ENCODE data around the gene MTMR8. TPM values are rescaled to one million over a fixed set of nuclear protein-coding genes. Genes with fewer than 3 reads are reported as not detected.
"Not testable (repeated sequence)": the region's sequence is repeated elsewhere in the genome, so short reads cannot be mapped to it uniquely, and the experiment has no call there.

MTMR8 gene
- total and polyA plus RNA-seq, 3 donors from 2014 or later = 0.47 to 3.0 (median 2.7) TPM

GRCh38 chrX:64389489-64389888 is 5.8 kb downstream of the MTMR8 start:
- Histone ChIP-seq H3K27me3 (no peaks in the 10 kb centered on the region), H3K4me1 (no peaks in the 10 kb centered on the region), H3K27ac (no peak overlapping the region), H3K4me3 (no peak overlapping the region), H3K36me3 (ENCODE audit: low read depth, missing control alignments) (no peaks in the 10 kb centered on the region), H3K9me3 (no peaks in the 10 kb centered on the region)
- intact Hi-C loops (cut with DNase I; ENCODE audit: low total_unique reads) = no loop called here
- TF ChIP-seq POLR2A (IDR thresholded peaks at IDR 0.05) (no peak), CTCF (IDR thresholded peaks at IDR 0.05) (no peak)
- no peak for DNase-seq

GRCh38 chrX:64380789-64381188 is 14.5 kb downstream of the MTMR8 start:
- H3K4me1 ChIP-seq; intact Hi-C loops (cut with DNase I; ENCODE audit: low total_unique reads); H3K36me3 ChIP-seq (ENCODE audit: low read depth, missing control alignments); DNase-seq; H3K4me3 ChIP-seq; H3K27ac ChIP-seq; H3K27me3 ChIP-seq; H3K9me3 ChIP-seq: not testable (repeated sequence)
- WGBS, 2 donors = 94 to 100% methylated on average over 4 of the region's 4 CpGs

GRCh38 chrX:64379924-64380323 is 15.3 kb downstream of the MTMR8 start:
- intact Hi-C loops (cut with DNase I; ENCODE audit: low total_unique reads) = no loop called here
- 60 to 80% methylated on average over 1 of the region's 1 CpG for WGBS, 2 donors
- Histone ChIP-seq H3K36me3 (ENCODE audit: low read depth, missing control alignments) (no peaks in the 10 kb centered on the region), H3K4me3 (no peak overlapping the region), H3K27me3 (no peaks in the 10 kb centered on the region), H3K27ac (no peak overlapping the region), H3K4me1 (no peaks in the 10 kb centered on the region), H3K9me3 (no peaks in the 10 kb centered on the region)
- TF ChIP-seq CTCF (IDR thresholded peaks at IDR 0.05) (no peak), POLR2A (IDR thresholded peaks at IDR 0.05) (no peak)
- DNase-seq = no peak

GRCh38 chrX:64377753-64378152 is 17.5 kb downstream of the MTMR8 start:
- DNase-seq = no peak
- 74 to 88% methylated on average over 3 of the region's 3 CpGs for WGBS, 2 donors
- H3K4me3 ChIP-seq = no peak overlapping the region
- H3K27ac ChIP-seq = no peak overlapping the region
- no peaks in the 10 kb centered on the region for H3K27me3 ChIP-seq
- H3K36me3 ChIP-seq (ENCODE audit: low read depth, missing control alignments) = no peaks in the 10 kb centered on the region
- TF ChIP-seq CTCF (IDR thresholded peaks at IDR 0.05) (no peak), POLR2A (IDR thresholded peaks at IDR 0.05) (no peak)
- H3K4me1 ChIP-seq = no peaks in the 10 kb centered on the region
- H3K9me3 ChIP-seq = no peaks in the 10 kb centered on the region
- intact Hi-C loops (cut with DNase I; ENCODE audit: low total_unique reads) = no loop called here

- Histone ChIP-seq H3K4me3 (no peak overlapping the region), H3K9me3 (no peaks in the 10 kb centered on the region), H3K4me1 (no peaks in the 10 kb centered on the region), H3K27me3 (no peaks in the 10 kb centered on the region), H3K36me3 (ENCODE audit: low read depth, missing control alignments) (no peaks in the 10 kb centered on the region), H3K27ac (no peak overlapping the region)
- no peak for DNase-seq
- intact Hi-C loops (cut with DNase I; ENCODE audit: low total_unique reads) = no loop called here
- TF ChIP-seq CTCF (IDR thresholded peaks at IDR 0.05) = no peak
- TF ChIP-seq POLR2A (IDR thresholded peaks at IDR 0.05) = no peak
- WGBS, 2 donors = 83 to 91% methylated on average over 3 to 5 of the region's 5 CpGs
These were observed 43.2 kb downstream of the MTMR8 start for GRCh38 chrX:64352081-64352480.

Data from testis (tissue), 3 donors.